ENCODE data around the gene ALPI.
"Not testable (repeated sequence)": the region's sequence is repeated elsewhere in the genome, so short reads cannot be mapped to it uniquely, and the experiment has no call there.

ALPI gene

DNA sequence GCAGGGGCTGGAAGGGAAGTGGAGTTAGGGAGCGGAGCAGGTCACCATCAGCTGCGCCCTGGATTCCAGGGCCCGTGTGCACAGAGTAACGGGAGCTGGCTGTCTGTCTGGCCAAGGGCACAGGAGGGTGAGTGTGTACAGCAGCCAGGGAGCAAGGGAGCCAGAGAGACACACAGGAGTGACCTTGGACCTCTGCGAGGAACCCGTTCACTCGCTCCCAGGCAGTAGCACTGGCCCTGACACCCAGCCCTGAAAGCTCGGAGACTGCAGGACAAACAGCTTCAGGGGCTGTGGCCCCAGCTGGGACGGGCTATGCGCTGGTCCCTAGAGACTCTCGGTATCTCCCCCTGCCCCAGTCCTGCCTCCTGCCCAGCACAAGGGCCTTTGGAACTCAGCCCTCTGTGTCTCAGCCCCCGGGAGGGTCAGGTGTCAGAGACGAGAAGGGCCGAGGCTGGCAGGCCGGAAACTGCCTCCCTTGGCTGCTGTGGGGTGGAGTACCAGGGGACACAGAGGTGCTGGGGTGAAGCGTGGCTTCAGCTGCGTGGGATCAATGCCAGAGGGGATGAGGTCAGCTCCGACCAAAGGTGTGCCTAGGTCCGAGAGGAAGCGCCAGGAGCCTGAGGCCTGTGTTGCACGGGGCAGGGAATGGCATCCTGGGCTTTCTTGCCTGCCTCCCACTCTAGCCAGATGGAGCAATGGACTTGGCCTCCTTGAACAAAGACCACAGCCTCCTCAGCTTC lies 12.1 kb upstream of the ALPI start:
- DNase-seq: not testable (repeated sequence)

GRCh38 chr2:232444409-232445148 lies 11.4 kb upstream of the ALPI start:
- DNase-seq: no peak

DNA sequence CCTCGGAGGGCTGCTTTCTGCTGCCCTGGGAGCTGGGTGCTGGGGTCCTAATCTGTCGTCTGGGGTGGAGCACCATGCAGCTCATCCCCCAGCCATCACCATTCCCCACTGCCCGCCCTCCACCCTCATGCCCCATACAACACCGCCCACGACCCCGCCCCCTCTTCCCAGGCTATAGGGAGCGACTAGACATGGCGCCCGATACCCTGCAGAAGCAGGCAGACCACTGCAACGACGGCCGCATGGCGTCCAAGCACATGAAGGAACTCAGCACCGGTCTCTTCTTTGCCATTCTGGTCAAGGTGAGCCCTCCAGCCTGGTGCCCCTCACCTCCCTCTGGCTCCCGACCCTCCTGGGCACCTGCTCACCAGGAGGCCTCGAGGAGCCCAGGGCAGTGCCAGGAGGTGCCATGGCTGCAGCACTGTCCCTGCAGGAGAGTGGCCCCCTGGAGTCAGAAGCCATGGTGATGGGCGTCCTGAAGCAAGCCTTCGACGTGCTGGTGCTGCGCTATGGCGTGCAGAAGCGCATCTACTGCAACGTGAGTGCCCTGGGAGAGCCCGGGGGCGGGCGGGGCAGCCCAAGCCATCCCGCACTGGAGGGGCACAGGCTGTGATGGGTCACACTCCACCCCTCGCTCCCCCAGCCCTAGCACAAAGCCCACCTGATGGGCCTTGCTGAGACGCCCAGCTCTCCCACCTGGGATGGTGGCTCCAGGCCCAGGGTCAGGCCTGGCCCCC lies 10.6 kb upstream of the ALPI start:
- DNase-seq: not testable (repeated sequence)

- not testable (repeated sequence) for DNase-seq
These were observed 9.6 kb upstream of the ALPI start for GRCh38 chr2:232446266-232446777.

DNA sequence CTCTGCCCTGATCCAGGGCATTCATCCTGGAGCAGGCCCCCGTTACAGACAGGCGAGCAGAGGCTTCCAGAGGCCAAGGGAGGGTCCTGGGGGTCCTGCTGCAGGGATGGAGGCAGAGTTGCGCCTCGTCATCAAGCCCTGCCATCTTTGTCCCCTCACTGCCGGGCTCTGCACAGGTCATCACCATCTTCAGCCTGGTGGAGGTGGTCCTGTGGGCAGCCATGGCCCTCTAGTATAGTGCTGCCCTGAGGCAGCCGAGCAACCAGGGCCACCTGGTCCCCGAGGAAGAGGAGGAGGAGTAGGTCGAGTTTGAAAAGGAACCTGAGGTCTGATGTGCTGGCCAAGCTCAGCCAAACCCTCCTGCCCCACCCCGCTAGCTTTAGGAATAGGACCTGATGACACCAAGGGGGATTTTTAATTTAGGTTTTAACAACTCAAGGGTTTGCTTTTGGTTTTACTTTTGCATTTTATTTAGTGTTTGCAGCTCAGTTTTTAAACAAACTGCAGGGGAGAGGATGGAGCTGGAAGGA lies 8.8 kb upstream of the ALPI start:
- no peak for DNase-seq

GRCh38 chr2:232447638-232448303 lies 8.2 kb upstream of the ALPI start:
- no peak for DNase-seq

- DNase-seq: no peak
These were observed 7.7 kb upstream of the ALPI start for GRCh38 chr2:232448304-232448690.

GRCh38 chr2:232449964-232450363 lies 6.0 kb upstream of the ALPI start:
- no peak for DNase-seq

DNA sequence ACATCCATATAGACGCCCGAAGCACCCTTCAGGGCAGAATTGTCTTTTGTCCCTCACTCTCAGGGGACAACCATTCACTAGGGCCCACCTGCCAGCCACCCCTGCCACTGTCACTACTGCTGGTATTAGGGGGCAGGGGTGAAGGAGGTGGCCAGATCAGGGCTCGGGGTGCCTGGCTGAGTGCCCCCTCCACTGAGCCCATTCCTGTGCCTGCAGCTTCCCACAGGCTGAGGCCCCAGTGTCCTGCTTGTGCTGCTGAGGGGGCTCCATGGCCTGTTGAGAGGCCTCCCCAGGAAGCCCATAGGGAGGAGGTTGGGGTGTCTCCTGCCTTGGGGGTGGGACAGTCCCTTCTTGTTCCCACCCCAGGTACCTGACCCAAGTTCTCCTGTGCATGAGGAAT lies 4.3 kb upstream of the ALPI start:
- not testable (repeated sequence) for DNase-seq

DNA sequence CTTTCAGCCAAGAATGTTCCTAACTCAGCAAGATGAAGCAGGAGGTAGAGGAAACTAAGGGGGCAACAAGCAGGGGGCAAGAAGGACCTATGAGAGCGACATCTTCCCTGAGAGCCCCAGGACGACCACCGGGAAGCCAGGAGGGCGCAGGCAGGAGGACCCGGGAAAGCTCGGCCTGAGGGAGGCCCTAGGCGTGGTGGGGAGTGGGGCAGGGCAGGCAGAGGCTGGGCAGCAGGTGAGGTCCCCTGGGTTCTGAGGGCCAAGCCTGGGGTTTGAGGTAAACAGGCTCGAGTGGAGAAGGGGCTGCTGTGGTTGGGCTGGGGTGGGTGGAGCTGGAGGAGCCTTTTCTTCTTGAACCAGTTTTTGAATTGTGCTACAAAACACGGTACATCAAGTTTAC lies 1.3 kb upstream of the ALPI start:
- DNase-seq: no peak

- DNase-seq: no peak
These were observed 555 bp downstream of the ALPI start for GRCh38 chr2:232456296-232457120.

DNA sequence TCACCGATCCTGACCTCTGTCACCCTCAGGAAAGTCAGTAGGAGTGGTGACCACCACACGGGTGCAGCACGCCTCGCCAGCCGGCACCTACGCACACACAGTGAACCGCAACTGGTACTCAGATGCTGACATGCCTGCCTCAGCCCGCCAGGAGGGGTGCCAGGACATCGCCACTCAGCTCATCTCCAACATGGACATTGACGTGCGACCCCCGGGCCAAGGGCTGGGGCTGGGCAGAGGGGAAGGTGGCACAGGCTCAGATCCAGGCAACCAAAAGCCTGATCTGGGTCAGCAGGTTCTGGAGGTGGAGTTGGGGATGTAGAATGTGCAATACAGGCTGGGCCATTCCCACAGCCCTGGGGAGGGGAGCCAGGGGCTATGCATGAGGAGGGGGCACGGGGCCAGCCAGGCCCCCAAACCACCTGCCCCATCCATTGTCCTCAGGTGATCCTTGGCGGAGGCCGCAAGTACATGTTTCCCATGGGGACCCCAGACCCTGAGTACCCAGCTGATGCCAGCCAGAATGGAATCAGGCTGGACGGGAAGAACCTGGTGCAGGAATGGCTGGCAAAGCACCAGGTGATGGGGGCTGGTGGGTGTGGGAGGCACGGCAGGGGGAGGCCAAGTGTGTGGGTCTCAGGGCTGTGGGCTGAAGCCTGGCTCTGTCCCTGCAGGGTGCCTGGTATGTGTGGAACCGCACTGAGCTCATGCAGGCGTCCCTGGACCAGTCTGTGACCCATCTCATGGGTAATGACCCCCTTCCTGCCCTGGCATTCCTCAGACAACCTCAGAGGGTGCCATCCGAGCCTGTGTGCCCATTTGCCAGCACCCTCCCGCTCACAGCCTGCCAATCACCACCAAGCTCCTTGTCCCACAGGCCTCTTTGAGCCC lies 1.4 kb downstream of the ALPI start:
- no peak for DNase-seq

DNA sequence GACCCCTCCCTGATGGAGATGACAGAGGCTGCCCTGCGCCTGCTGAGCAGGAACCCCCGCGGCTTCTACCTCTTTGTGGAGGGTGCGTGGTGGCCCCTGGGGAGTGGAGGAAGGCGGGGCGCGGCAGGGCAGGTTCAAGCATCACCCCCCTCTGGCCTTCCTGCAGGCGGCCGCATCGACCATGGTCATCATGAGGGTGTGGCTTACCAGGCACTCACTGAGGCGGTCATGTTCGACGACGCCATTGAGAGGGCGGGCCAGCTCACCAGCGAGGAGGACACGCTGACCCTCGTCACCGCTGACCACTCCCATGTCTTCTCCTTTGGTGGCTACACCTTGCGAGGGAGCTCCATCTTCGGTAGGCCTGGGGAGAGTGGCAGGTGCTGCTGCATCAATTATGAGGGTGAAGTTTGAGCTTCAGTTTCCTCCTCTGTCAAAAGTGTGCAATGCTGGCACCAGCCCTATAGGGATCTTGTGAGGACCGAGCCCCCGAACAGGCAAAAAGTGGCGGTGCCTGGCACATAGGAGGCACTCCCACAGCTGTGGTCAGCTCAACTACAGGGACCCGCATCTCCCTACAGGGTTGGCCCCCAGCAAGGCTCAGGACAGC lies 2.2 kb downstream of the ALPI start:
- DNase-seq: no peak

DNA sequence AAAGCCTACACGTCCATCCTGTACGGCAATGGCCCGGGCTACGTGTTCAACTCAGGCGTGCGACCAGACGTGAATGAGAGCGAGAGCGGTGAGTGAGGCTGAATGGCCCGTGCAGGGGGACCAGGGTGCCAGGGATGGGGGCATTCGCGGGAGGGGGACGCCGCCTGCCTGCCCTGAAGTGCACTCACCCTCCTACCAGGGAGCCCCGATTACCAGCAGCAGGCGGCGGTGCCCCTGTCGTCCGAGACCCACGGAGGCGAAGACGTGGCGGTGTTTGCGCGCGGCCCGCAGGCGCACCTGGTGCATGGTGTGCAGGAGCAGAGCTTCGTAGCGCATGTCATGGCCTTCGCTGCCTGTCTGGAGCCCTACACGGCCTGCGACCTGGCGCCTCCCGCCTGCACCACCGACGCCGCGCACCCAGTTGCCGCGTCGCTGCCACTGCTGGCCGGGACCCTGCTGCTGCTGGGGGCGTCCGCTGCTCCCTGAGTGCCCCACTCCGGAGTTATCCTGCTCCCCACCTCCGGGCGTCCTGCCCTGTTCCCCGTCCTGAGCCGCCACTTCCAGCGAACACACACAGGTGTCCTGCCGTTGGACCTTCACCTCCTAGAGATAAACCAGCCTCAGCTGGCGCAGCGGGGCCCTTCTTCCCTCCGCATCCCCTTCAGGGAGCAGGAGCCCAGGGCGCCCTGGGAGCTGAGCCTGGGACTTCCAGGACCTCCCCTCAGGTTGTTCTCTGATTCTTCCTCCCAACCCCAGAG lies 2.9 kb downstream of the ALPI start:
- DNase-seq: no peak

DNA sequence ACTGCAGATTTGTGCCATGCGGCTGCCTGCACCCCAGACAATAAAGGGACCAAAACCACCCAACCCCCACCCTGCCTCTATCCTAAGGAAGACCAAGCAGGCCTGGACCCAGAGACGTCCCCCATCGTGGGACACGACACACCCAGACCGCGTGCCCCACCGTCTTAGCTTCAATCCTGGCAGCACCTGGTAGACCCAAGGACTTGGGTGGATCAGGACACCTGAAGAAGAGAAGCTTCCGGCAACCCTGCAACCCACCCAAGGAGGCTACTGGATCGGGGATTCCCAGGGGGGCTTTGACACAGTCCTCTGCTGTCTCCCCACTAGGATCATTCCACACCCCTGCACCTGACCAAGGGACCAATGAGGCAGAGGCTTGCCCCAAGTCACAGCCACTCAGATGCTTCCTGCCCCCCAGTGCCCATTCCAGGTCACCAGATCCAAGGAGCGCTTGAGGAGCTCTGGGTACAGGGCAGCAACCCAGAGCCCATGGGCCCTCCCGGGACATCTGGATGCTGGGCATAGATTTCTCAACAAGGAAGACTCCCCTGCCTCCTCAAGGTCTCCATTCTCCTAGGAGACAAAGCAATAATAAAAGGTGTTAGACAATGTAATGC lies 3.6 kb downstream of the ALPI start:
- no peak for DNase-seq

DNA sequence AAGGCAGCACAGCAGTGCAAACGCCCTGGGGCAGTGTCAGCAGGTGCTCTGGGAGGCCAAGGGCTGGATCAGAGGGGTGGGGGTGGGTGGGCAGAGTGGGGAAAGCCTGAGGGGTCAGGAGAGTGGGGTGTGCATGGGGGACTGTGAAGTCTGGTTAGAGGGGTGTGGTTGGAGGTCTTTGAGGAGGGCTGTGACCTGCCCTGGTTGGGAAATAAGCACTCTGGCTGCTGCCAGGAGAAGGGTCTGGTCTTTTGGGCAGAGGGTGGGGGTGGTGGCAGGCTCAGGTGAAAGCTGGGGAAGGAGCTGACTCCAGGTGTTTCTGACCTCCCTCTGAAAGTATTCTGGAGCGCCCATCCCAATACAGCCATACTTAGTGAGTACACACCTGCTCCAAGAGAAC lies 4.2 kb downstream of the ALPI start:
- DNase-seq: no peak

DNA sequence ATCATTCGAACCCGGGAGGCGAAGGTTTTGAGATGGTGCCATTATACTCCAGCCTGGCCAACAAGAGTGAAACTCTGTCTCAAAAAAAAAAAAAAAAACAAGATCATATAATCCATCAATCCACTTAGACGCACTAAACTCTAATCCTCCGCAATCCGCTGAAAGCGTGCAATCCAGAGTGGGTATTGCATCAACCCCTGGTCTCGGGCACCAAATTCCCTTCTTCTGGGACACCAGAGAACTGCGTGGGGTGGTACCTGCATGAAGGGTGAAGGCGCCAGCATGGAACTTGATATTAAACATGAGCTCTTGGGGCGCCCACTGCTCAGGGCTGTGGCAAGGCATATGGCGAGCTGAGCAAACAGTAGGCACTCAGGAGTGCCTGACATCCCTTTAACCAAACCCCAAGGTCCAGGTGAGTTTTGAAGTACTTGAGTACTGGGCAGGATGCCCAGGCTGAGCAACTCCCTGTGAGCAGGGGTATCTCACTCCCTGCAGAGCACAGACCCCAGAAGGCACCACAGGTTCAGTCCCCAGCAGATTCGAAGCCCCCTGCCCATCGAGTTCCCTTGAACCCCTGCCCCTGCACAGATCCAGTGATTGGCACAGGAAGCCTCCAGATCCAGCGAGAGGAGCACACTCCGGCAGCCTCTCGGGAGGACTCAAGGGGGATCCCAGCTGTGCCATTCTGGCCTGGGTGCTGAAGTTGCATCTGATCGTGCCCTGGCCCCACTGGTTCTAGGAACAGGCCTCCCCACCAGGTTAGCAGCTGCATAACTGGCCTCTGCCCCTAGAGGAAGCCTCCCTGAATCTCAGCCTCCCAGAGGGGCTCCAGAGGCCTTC lies 8.0 kb downstream of the ALPI start:
- DNase-seq: no peak

- no peak for DNase-seq
These were observed 8.6 kb downstream of the ALPI start for GRCh38 chr2:232464544-232464885.

Data from NCI-H524 treated with DMSO at 0.1 percent for 48 hours (cell line).